GM12878 (cell line): ENCODE data around the gene NTM. TPM values are rescaled to one million over a fixed set of nuclear protein-coding genes. Genes with fewer than 3 reads are reported as not detected.

Experiments
- ATAC-seq: fragments of 200-7000 bp; cut with Tn5 transposase; 3 replicates; pipeline ENCODE4 v1.9.1; 2020; ENCODE audit warnings: mild to moderate bottlenecking, moderate library complexity
- BruUV-seq: library from RNA; stranded (reverse); fragments of 400-500 nt; replicated peaks from 2 replicates; lab custom pipeline; 2021; lab: Mats Ljungman, UMichigan
- CTCF ChIA-PET: fragments of 300-600 bp; sonication (Branson Sonifier 250); formaldehyde crosslinking; extraction: SDS; loops from one replicate; lab custom pipeline; 2021; ENCODE audit warnings: inconsistent platforms; lab: Yijun Ruan, JAX
- POLR2A ChIA-PET: fragments of 350-600 bp; formaldehyde crosslinking; extraction: SDS; loops from one replicate; lab custom pipeline; 2021; ENCODE audit warnings: inconsistent platforms; lab: Charles Lee
- RAD21 ChIA-PET: fragments of 300-600 bp; sonication (Branson Sonifier 250); formaldehyde crosslinking; loops from one replicate; lab custom pipeline; 2023; ENCODE audit warnings: antibody characterized with exemption; ENCODE audit not compliant: unreplicated experiment; lab: Charles Lee
- SMC1A ChIA-PET: fragments of 300-600 bp; sonication (Branson Sonifier 250); formaldehyde crosslinking; loops from one replicate; lab custom pipeline; 2023; ENCODE audit not compliant: unreplicated experiment, uncharacterized antibody; lab: Charles Lee
- DNase-seq: peaks from one replicate; pipeline ENCODE4 v3.0.0-alpha.2; 2011; ENCODE audit warnings: low read depth, low spot score
- FAIRE-seq: peaks from 3 replicates; lab custom pipeline; 2011; peaks lifted over from hg19 to GRCh38; lab: Jason Lieb, UNC
- H2AFZ ChIP-seq: 2 replicates; pipeline ENCODE4 v1.6.0; 2011; ENCODE audit warnings: low read depth, low read length, control low read depth; ENCODE audit not compliant: control insufficient read depth
- H3K27ac ChIP-seq: 2 replicates; pipeline ENCODE4 v1.5.1; 2011; ENCODE audit warnings: control low read depth; ENCODE audit not compliant: control insufficient read depth, insufficient read depth
- H3K27me3 ChIP-seq, 2 experiments: replicated peaks in 1 of 2; 2 replicates each; pipeline versions ENCODE4 v1.6.0 to v1.6.1; 2011; ENCODE audit warnings: low read length in 1 of 2; ENCODE audit not compliant: control insufficient read depth in 2 of 2, insufficient read depth in 2 of 2
- H3K36me3 ChIP-seq, 2 experiments: 2 replicates each; pipeline ENCODE4 v1.5.1; 2011; ENCODE audit warnings: low read length in 1 of 2; ENCODE audit not compliant: control insufficient read depth in 2 of 2, insufficient read depth in 2 of 2
- H3K4me1 ChIP-seq: 2 replicates; pipeline ENCODE4 v1.6.1; 2011; ENCODE audit warnings: mild to moderate bottlenecking, low read length, moderate library complexity, mixed read lengths; ENCODE audit not compliant: control insufficient read depth, insufficient read depth
- H3K4me2 ChIP-seq: 2 replicates; pipeline ENCODE4 v1.6.0; 2011; ENCODE audit warnings: control low read depth; ENCODE audit not compliant: control insufficient read depth, insufficient read depth
- H3K4me3 ChIP-seq: fragments of 200-600 bp; sonication (generic); 2 replicates; pipeline ENCODE4 v1.5.1; 2016
- H3K79me2 ChIP-seq: 2 replicates; pipeline ENCODE4 v1.6.0; 2011; ENCODE audit warnings: low read length; ENCODE audit not compliant: control insufficient read depth, insufficient read depth
- H3K9ac ChIP-seq: 2 replicates; pipeline ENCODE4 v1.8.0; 2011; ENCODE audit warnings: low read length, control low read depth, mixed read lengths; ENCODE audit not compliant: control insufficient read depth, insufficient read depth
- H3K9me3 ChIP-seq: replicated peaks from 3 replicates; pipeline ENCODE4 v1.5.1; 2011; ENCODE audit warnings: mild to moderate bottlenecking, low read length; ENCODE audit not compliant: control insufficient read depth, insufficient read depth
- H4K20me1 ChIP-seq: 2 replicates; pipeline ENCODE4 v1.6.0; 2011; ENCODE audit not compliant: control insufficient read depth, insufficient read depth
- CBX5 ChIP-seq: sonication (generic); IDR thresholded peaks from 2 replicates; pipeline ENCODE4 v1.6.1; 2016; ENCODE audit warnings: low read depth, moderate library complexity, mild to moderate bottlenecking, inconsistent platforms
- CREB1 ChIP-seq: IDR thresholded peaks from 2 replicates; pipeline ENCODE4 v1.6.1; 2012; ENCODE audit warnings: low read depth, mild to moderate bottlenecking, inconsistent platforms
- CTCF ChIP-seq, 3 experiments: IDR thresholded peaks in 2 of 3; conservative IDR thresholded peaks in 1 of 3; 2 replicates each; pipeline ENCODE4 v1.5.1; 2011; ENCODE audit warnings: low read depth in 3 of 3, low read length in 3 of 3, mild to moderate bottlenecking in 3 of 3, control low read depth in 2 of 3, moderate library complexity in 2 of 3, inconsistent platforms in 1 of 3, mixed read lengths in 1 of 3; ENCODE audit not compliant: control insufficient read depth in 2 of 3, insufficient read depth in 1 of 3; ENCODE audit errors: extremely low read depth in 1 of 3
- FOS ChIP-seq: IDR thresholded peaks from 3 replicates; pipeline ENCODE4 v1.6.1; 2011; ENCODE audit warnings: borderline replicate concordance; ENCODE audit not compliant: insufficient read length; ENCODE audit errors: extremely low read depth
- IRF3 ChIP-seq: fragments of 450-650 bp; IDR thresholded peaks from 2 replicates; pipeline ENCODE4 v1.6.1; 2014; ENCODE audit warnings: mild to moderate bottlenecking
- KAT2A ChIP-seq: conservative IDR thresholded peaks from 2 replicates; pipeline ENCODE4 v1.6.1; 2011; ENCODE audit warnings: low read depth, low read length; ENCODE audit not compliant: control insufficient read depth
- LARP7 ChIP-seq: fragments of 450-650 bp; IDR thresholded peaks from 2 replicates; pipeline ENCODE4 v1.6.1; 2017; ENCODE audit warnings: mild to moderate bottlenecking
- NRF1 ChIP-seq: conservative IDR thresholded peaks from 2 replicates; pipeline ENCODE4 v1.6.1; 2011; ENCODE audit warnings: mild to moderate bottlenecking, low read depth, low read length, improper control_type of control experiment
- PAX5 ChIP-seq: IDR thresholded peaks from 2 replicates; pipeline ENCODE4 v1.6.1; 2011; ENCODE audit warnings: low read depth, low read length, borderline replicate concordance
- POLR2AphosphoS2 ChIP-seq: IDR thresholded peaks from 2 replicates; pipeline ENCODE4 v1.6.1; 2011; ENCODE audit warnings: low read depth, mild to moderate bottlenecking, low read length, improper control_type of control experiment, moderate library complexity
- POU2F2 ChIP-seq: IDR thresholded peaks from 3 replicates; pipeline ENCODE4 v1.6.1; 2011; ENCODE audit warnings: low read depth, mild to moderate bottlenecking, low read length, borderline replicate concordance
- SRF ChIP-seq, 2 experiments: IDR thresholded peaks; 2 replicates each; pipeline ENCODE4 v1.6.1; 2011; ENCODE audit warnings: low read depth in 2 of 2, low read length in 2 of 2, mild to moderate bottlenecking in 1 of 2, moderate library complexity in 1 of 2
- ZBTB33 ChIP-seq: fragments of 450-650 bp; IDR thresholded peaks from 2 replicates; pipeline ENCODE4 v1.6.1; 2017; ENCODE audit warnings: mild to moderate bottlenecking
- WGBS: methylation state at CpG from one replicate; pipeline ENCODE4 v1.1.6; 2016; ENCODE audit warnings: low lambda C conversion rate; ENCODE audit not compliant: insufficient replicate concordance, insufficient coverage; ENCODE audit errors: missing lambda C conversion rate; 5-methylcytosine and 5-hydroxymethylcytosine counted together
- in situ Hi-C: fragments of 300-500 bp; cut with MboI; formaldehyde crosslinking; loops from 9 replicates; pipeline ENCODE4 v1.14.3; 2018; ENCODE audit warnings: mixed read lengths
- intact Hi-C: fragments of 100-400 bp; cut with micrococcal nuclease; formaldehyde crosslinking; loops from one replicate; pipeline ENCODE4 v1.14.2; 2022; ENCODE audit not compliant: unreplicated experiment
- polyA plus RNA-seq, 11 experiments: library from polyadenylated mRNA; depleted of rRNA in 4 of 11; unstranded in 6 of 11; stranded (reverse) in 5 of 11; fragments of >200 nt; fragmentation: Nextera tagmentation in 4 of 11; fragmentation: Illumina TruSeq in 1 of 11; extraction: Ambion mirVana in 4 of 11; extraction: Trizol in 1 of 11; gene quantifications; 1 replicate in 1 of 11; 2 replicates in 10 of 11; pipeline versions ENCODE4 v1.2.1 to v1.2.3, GENCODE V29; 2011 to 2016; ENCODE audit warnings: inconsistent platforms in 2 of 11, missing spikeins in 2 of 11, low read depth in 1 of 11
- total RNA-seq, 4 experiments: library from RNA; depleted of rRNA in 3 of 4; stranded (reverse); fragments of >200 nt in 3 of 4; fragmentation: Illumina TruSeq in 1 of 4; extraction: Trizol in 1 of 4; gene quantifications; 2 replicates each; pipeline versions ENCODE4 v1.2.1 to v1.2.3, GENCODE V29; 2013 to 2021

NTM gene
- total and polyA plus RNA-seq, 10 of the 15 experiments (the other 5 are each of a cell fraction or from before 2014, with no cell fraction given): not detected

- no peaks in the 10 kb centered on the region for H4K20me1 ChIP-seq
- no peaks in the 10 kb centered on the region for H3K27me3 ChIP-seq
- in situ Hi-C loops (no loop called here), intact Hi-C loops (no loop called here)
- DNase-seq: no peak
- H3K4me2 ChIP-seq: no peak overlapping the region
- H3K4me3 ChIP-seq: no peak overlapping the region
- no peaks in the 10 kb centered on the region for H3K79me2 ChIP-seq
- TF ChIP-seq NRF1: no peak
- TF ChIP-seq PAX5: no peak
- TF ChIP-seq CTCF (IDR thresholded peaks at IDR 0.05 in 2 of 3, conservative IDR thresholded peaks at IDR 0.05 in 1 of 3; ENCODE audit: control insufficient read depth in 2 of 3, extremely low read depth in 1 of 3, insufficient read depth in 1 of 3, low read depth in 3 of 3, low read length in 3 of 3): no peak
- no peak for TF ChIP-seq IRF3
- no peak for TF ChIP-seq LARP7
- TF ChIP-seq KAT2A: no peak
- TF ChIP-seq POLR2AphosphoS2: no peak
- no peak for TF ChIP-seq FOS
- no peak for TF ChIP-seq ZBTB33
- no peak for TF ChIP-seq SRF (IDR thresholded peaks at IDR 0.05; ENCODE audit: low read depth in 2 of 2, low read length in 2 of 2)
- no peak for TF ChIP-seq POU2F2
- no peak for TF ChIP-seq CBX5
- TF ChIP-seq CREB1: no peak
- no peak for FAIRE-seq
- ChIA-PET RAD21 (no interaction called here), SMC1A (no interaction called here), POLR2A (no interaction called here), CTCF (interaction anchor here (0.8 to 1.4 kb wide), 2 partner anchors 9 to 25 kb away, joined by 3 to 7 read pairs; no protein-coding TSS in a partner anchor)
- H3K9ac ChIP-seq: no peak overlapping the region
- no peaks in the 10 kb centered on the region for H3K4me1 ChIP-seq
- ATAC-seq: no peak
- BruUV-seq: no TSS peak
- no peak overlapping the region for H2AFZ ChIP-seq
- WGBS: 7% methylated on average over 6 of the region's 6 CpGs
- H3K27ac ChIP-seq: no peak overlapping the region
- H3K9me3 ChIP-seq: no peaks in the 10 kb centered on the region
- H3K36me3 ChIP-seq: no peaks in the 10 kb centered on the region
Observed at GRCh38 chr11:131756479-131757110, 386.2 kb downstream of the NTM start.
